Measurements from ENCODE around the gene SECISBP2L. TPM values are rescaled to one million over a fixed set of nuclear protein-coding genes. Genes with fewer than 3 reads are reported as not detected.

SECISBP2L gene
- total RNA-seq, 1 donor from 2014 or later, result 54.3 TPM

DNA sequence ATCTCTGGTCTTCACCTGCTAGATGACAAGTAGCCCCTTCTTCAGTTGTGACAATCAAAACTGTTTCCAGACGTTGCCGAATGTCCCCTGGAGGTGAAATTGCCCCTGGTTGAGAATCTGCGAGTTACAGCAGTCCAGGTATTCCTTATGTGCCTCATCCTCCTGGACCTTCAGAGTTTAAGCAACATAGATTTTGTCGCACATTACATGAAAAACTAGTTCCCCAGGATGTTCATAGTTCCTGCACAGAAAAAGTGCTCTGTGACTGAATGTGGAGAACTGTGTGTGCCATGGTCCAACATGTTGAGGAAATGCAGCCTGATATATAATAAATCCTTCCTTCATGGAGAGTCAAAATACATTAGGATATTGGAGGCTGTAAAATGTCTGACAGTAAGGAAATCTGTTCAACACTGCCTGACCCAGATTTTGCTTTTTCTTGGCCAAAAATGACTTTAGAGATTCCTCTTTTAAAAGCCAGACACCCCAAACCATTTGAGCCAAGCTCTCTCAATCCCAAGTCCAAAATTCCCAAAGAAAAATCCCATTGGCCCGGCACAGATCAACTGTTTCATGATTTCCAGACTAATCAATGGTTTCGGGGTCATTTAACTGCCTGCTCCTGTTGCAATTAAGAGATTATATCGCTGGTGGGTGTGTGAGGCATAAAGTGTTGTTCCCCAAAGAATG lies 62.1 kb downstream of the SECISBP2L start:
- H3K36me3 Mint-ChIP-seq (ENCODE audit: low read depth), result peaks cover 5% of the 10 kb centered on the region

DNA sequence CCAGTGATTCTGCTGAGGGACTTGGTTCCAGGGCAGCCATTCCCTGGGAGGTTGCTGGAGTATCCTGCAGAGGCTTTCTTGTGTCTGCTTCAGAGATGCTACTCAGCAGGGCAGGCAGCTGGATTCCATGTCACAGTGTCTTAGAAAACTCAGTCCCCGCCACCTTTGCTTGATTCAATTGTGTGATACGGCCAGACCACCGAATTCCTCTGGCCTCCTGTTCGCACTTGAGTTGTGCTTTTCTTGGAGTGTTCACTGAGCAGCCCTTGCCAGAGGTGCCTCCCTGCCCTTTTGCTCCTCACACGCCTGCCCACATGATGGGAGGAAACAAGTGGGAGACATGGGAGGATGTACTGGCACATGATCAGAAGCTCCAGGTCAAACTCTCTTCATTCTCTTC lies 62.9 kb downstream of the SECISBP2L start:
- no peaks in the 10 kb centered on the region for H3K9me3 Mint-ChIP-seq (ENCODE audit: low read depth)
- TF ChIP-seq, protein P1, sequence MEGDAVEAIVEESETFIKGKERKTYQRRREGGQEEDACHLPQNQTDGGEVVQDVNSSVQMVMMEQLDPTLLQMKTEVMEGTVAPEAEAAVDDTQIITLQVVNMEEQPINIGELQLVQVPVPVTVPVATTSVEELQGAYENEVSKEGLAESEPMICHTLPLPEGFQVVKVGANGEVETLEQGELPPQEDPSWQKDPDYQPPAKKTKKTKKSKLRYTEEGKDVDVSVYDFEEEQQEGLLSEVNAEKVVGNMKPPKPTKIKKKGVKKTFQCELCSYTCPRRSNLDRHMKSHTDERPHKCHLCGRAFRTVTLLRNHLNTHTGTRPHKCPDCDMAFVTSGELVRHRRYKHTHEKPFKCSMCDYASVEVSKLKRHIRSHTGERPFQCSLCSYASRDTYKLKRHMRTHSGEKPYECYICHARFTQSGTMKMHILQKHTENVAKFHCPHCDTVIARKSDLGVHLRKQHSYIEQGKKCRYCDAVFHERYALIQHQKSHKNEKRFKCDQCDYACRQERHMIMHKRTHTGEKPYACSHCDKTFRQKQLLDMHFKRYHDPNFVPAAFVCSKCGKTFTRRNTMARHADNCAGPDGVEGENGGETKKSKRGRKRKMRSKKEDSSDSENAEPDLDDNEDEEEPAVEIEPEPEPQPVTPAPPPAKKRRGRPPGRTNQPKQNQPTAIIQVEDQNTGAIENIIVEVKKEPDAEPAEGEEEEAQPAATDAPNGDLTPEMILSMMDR (IDR thresholded peaks at IDR 0.05), result no peak
- H3K4me3 Mint-ChIP-seq (ENCODE audit: unreplicated experiment), result no peak overlapping the region
- DNase-seq (ENCODE audit: low spot score), result no peak
- no peak overlapping the region for H3K27ac Mint-ChIP-seq (ENCODE audit: unreplicated experiment)
- peaks cover 4% of the 10 kb centered on the region for H3K36me3 Mint-ChIP-seq (ENCODE audit: low read depth)
- no peaks in the 10 kb centered on the region for H3K27me3 Mint-ChIP-seq (ENCODE audit: low read depth)
- H3K4me1 Mint-ChIP-seq (ENCODE audit: low read depth), result peaks cover 39% of the 10 kb centered on the region

More for the DNA sequence above, 62.1 kb downstream of the SECISBP2L start:
- H3K27ac Mint-ChIP-seq (ENCODE audit: unreplicated experiment), result peak overlapping the region; percentile 83
- TF ChIP-seq, protein P1 (IDR thresholded peaks at IDR 0.05), result no peak
- peaks cover 39% of the 10 kb centered on the region for H3K4me1 Mint-ChIP-seq (ENCODE audit: low read depth)
- no peaks in the 10 kb centered on the region for H3K9me3 Mint-ChIP-seq (ENCODE audit: low read depth)
- no peak overlapping the region for H3K4me3 Mint-ChIP-seq (ENCODE audit: unreplicated experiment)
- DNase-seq (ENCODE audit: low spot score), result no peak
- H3K27me3 Mint-ChIP-seq (ENCODE audit: low read depth), result no peaks in the 10 kb centered on the region

GRCh38 chr15:48981941-48982340 lies 64.3 kb downstream of the SECISBP2L start:
- Mint-ChIP-seq H3K36me3 (ENCODE audit: low read depth) (peaks cover 2% of the 10 kb centered on the region), H3K9me3 (ENCODE audit: low read depth) (no peaks in the 10 kb centered on the region), H3K27ac (ENCODE audit: unreplicated experiment) (no peak overlapping the region), H3K4me1 (ENCODE audit: low read depth) (peaks cover 39% of the 10 kb centered on the region), H3K4me3 (ENCODE audit: unreplicated experiment) (no peak overlapping the region), H3K27me3 (ENCODE audit: low read depth) (no peaks in the 10 kb centered on the region)
- no peak for DNase-seq (ENCODE audit: low spot score)
- TF ChIP-seq, protein P1 (IDR thresholded peaks at IDR 0.05), result no peak

DNA sequence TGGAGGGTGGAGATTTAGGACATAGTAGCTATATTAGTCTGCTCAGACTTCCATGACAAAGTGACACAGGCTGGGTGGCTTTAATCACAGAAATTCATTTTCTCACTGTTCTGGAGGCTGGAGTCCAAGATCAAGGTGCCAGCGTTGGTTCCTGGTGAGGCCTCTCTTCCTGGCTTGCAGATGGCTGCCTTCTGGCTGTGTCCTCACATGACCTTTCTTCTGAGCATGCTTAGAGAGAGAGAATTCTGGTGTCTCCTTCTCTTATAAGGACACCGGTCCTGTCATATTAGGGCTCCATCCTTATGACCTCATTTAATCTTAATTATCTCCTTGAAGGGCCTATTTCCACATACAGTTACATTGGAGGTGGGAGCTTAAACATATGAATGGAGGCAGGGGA lies 67.6 kb downstream of the SECISBP2L start:
- DNase-seq (ENCODE audit: low spot score), result no peak
- no peaks in the 10 kb centered on the region for H3K9me3 Mint-ChIP-seq (ENCODE audit: low read depth)
- H3K4me3 Mint-ChIP-seq (ENCODE audit: unreplicated experiment), result no peak overlapping the region
- H3K4me1 Mint-ChIP-seq (ENCODE audit: low read depth), result peaks cover 32% of the 10 kb centered on the region
- H3K27me3 Mint-ChIP-seq (ENCODE audit: low read depth), result no peaks in the 10 kb centered on the region
- no peaks in the 10 kb centered on the region for H3K36me3 Mint-ChIP-seq (ENCODE audit: low read depth)
- H3K27ac Mint-ChIP-seq (ENCODE audit: unreplicated experiment), result no peak overlapping the region
- TF ChIP-seq, protein P1 (IDR thresholded peaks at IDR 0.05), result no peak

GRCh38 chr15:48976444-48977088 lies 69.7 kb downstream of the SECISBP2L start:
- Mint-ChIP-seq H3K9me3 (ENCODE audit: low read depth) (no peaks in the 10 kb centered on the region), H3K4me1 (ENCODE audit: low read depth) (peaks cover 27% of the 10 kb centered on the region), H3K27me3 (ENCODE audit: low read depth) (no peaks in the 10 kb centered on the region), H3K4me3 (ENCODE audit: unreplicated experiment) (peak overlapping the region; percentile 66), H3K27ac (ENCODE audit: unreplicated experiment) (peak overlapping the region; percentile 79), H3K36me3 (ENCODE audit: low read depth) (no peaks in the 10 kb centered on the region)
- TF ChIP-seq, protein P1 (IDR thresholded peaks at IDR 0.05), result no peak
- DNase-seq (ENCODE audit: low spot score), result no peak
